ENCODE measurements around the gene GABBR2. TPM values are rescaled to one million over a fixed set of nuclear protein-coding genes. Genes with fewer than 3 reads are reported as not detected.

The GABBR2 gene
- total RNA-seq (2022; extraction: Qiagen RNA extraction; ENCODE audit: low read depth): 0.10 to 0.22 TPM (median 0.15 TPM) in 5 replicates

GRCh38 chr9:98708933-98709911, at the start of gene GABBR2:
Gene GABBR2 (minus strand): TSS chr9:98708935. CDS start chr9:98708737, 198 bp downstream.

GRCh38 chr9:98255578-98256296, 453.0 kb downstream of the GABBR2 start, which contains the start of gene TBC1D2:
Gene TBC1D2 (minus strand): TSS chr9:98255649. CDS start chr9:98255541, 108 bp downstream.

Other genes with a start within 250 kb of the GABBR2 start
- 13.1 to 26.2 TPM (median 23.7 TPM) in 5 replicates for gene ANKS6, start 87.6 kb upstream of the GABBR2 start, total RNA-seq (2022; extraction: Qiagen RNA extraction; ENCODE audit: low read depth)
- gene GALNT12, start 98.7 kb upstream of the GABBR2 start, total RNA-seq (2022; extraction: Qiagen RNA extraction; ENCODE audit: low read depth): 3.3 to 5.5 TPM (median 4.4 TPM) in 5 replicates
- gene COL15A1, start 235.0 kb upstream of the GABBR2 start, total RNA-seq (2022; extraction: Qiagen RNA extraction; ENCODE audit: low read depth): 0.17 to 0.48 TPM (median 0.34 TPM) in 5 replicates

Data from A549 treated with DMSO at 1 μM for 4 hours (cell line).